ENCODE data around the gene DAZAP1.

GRCh38 chr19:1467215-1467489 is 59.8 kb downstream of the DAZAP1 start:
- TF ChIP-seq SIN3A (IDR thresholded peaks at IDR 0.05; ENCODE audit: borderline replicate concordance, insufficient read depth, low read length): no peak
- TF ChIP-seq REST (IDR thresholded peaks at IDR 0.05; ENCODE audit: insufficient read depth in 1 of 2, low read depth in 2 of 2, low read length in 2 of 2): no peak
- no peak for TF ChIP-seq POLR2AphosphoS5 (IDR thresholded peaks at IDR 0.05; ENCODE audit: low read depth, low read length)
